B cell (primary cell): Measurements from ENCODE around the gene TMBIM4.

Experiments
- EZH2 ChIP-seq: IDR thresholded peaks from 2 replicates; pipeline ENCODE4 v1.6.1; 2012; ENCODE audit warnings: borderline replicate concordance, low read depth, mild to moderate bottlenecking, moderate library complexity, low read length; ENCODE audit not compliant: insufficient read depth, poor library complexity, severe bottlenecking
- TF ChIP-seq, protein P1 (sequence below): fragments of 200-600 bp; IDR thresholded peaks from one replicate; pipeline ENCODE4 v1.8.0; 2022; ENCODE audit warnings: antibody characterized with exemption, mild to moderate bottlenecking

DNA sequence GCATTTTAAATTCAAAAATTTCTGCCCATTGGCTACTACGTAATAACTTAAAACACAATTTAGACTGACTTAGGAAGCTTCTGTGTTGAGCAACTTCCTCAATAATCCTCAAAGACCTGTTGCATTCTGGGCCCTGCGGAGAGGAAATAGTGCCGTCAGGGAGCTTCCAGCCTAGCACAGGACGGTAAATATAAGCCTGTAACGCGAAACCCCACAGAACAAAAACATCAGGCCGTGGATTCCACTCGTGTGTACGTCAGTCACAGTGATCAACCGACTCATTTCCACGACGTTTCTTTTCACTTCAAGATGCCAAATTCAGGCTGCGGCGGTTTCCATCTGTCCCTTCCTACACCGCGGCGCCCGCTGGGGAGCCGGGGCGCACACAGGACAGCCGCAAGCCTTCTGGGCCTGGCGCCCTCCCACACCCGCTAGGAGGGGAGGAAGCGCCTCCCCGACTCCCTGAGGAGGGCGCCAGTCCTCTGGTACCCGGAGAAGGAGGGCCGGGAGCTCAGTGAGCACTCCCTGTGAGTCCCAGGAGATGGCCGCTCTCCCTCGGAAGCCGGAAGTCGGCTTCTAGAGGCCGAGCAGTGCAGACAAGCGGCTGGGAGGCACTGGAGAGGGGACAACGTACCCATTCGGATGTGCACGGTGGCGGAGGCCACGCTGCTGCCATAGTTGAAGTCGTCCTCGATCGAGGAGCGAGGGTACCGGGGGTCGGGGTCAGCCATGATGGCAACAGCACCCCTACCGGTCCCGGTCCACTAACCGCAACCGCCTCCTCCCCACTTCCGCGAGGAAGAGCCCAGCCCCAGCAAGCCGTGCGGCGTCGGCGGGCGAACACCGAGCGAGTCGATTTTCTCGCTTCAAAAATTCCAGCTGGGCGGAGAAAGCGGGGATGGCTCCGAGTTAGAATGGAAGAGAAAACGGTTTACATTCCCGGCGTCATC, at the start of gene TMBIM4:
- TF ChIP-seq, protein P1, sequence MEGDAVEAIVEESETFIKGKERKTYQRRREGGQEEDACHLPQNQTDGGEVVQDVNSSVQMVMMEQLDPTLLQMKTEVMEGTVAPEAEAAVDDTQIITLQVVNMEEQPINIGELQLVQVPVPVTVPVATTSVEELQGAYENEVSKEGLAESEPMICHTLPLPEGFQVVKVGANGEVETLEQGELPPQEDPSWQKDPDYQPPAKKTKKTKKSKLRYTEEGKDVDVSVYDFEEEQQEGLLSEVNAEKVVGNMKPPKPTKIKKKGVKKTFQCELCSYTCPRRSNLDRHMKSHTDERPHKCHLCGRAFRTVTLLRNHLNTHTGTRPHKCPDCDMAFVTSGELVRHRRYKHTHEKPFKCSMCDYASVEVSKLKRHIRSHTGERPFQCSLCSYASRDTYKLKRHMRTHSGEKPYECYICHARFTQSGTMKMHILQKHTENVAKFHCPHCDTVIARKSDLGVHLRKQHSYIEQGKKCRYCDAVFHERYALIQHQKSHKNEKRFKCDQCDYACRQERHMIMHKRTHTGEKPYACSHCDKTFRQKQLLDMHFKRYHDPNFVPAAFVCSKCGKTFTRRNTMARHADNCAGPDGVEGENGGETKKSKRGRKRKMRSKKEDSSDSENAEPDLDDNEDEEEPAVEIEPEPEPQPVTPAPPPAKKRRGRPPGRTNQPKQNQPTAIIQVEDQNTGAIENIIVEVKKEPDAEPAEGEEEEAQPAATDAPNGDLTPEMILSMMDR, result peak; percentile 40
- no peak for TF ChIP-seq EZH2
